Prostate gland (tissue), 1 donor: ENCODE data around the gene EBNA1BP2.

ENCODE experiments used
- POLR2A ChIP-seq: fragments of 450-650 bp; IDR thresholded peaks from one replicate; pipeline ENCODE4 v1.6.1; 2016; ENCODE audit warnings: antibody characterized with exemption, mild to moderate bottlenecking
- POLR2AphosphoS5 ChIP-seq: sonication (generic); formaldehyde crosslinking; IDR thresholded peaks from one replicate; pipeline ENCODE4 v1.6.1; 2017; ENCODE audit warnings: antibody characterized with exemption

GRCh38 chr1:43172527-43172972 lies 460 bp upstream of the EBNA1BP2 start:
- peak; percentile 34 for TF ChIP-seq POLR2A
- TF ChIP-seq POLR2AphosphoS5, result no peak
